HG03066 (cell line): ENCODE data around the gene PCDHB14.
"Not testable (repeated sequence)": the region's sequence is repeated elsewhere in the genome, so short reads cannot be mapped to it uniquely, and the experiment has no call there.

Experiments
- ATAC-seq: cut with Tn5 transposase; IDR thresholded peaks from one replicate; pipeline ENCODE4 v1.9.1; 2021; ENCODE audit warnings: low read depth; ENCODE audit not compliant: unreplicated experiment

Gene PCDHB14

GRCh38 chr5:141208478-141208877 lies 14.7 kb upstream of the PCDHB14 start, which contains the start of gene PCDHB12:
Gene PCDHB12 (plus strand): TSS chr5:141208719. CDS start chr5:141208908, 189 bp downstream.
- ATAC-seq = no peak

- ATAC-seq = not testable (repeated sequence)
These were observed 12.9 kb upstream of the PCDHB14 start for GRCh38 chr5:141210281-141210680.

GRCh38 chr5:141210849-141211248 lies 12.3 kb upstream of the PCDHB14 start:
- not testable (repeated sequence) for ATAC-seq

GRCh38 chr5:141213656-141214339 lies 9.3 kb upstream of the PCDHB14 start, which contains the start of gene PCDHB13:
Gene PCDHB13 (plus strand): TSS chr5:141213919. CDS start chr5:141214124, 205 bp downstream.
- ATAC-seq = not testable (repeated sequence)

GRCh38 chr5:141214583-141214982 lies 8.6 kb upstream of the PCDHB14 start:
- ATAC-seq = not testable (repeated sequence)

- ATAC-seq = not testable (repeated sequence)
These were observed 7.6 kb upstream of the PCDHB14 start for GRCh38 chr5:141215504-141215903.

- not testable (repeated sequence) for ATAC-seq
These were observed 7.1 kb upstream of the PCDHB14 start for GRCh38 chr5:141216035-141216434.

GRCh38 chr5:141224844-141225243 lies 1.7 kb downstream of the PCDHB14 start:
- not testable (repeated sequence) for ATAC-seq

GRCh38 chr5:141225421-141225820 lies 2.3 kb downstream of the PCDHB14 start:
- not testable (repeated sequence) for ATAC-seq

- no peak for ATAC-seq
These were observed 11.0 kb downstream of the PCDHB14 start for GRCh38 chr5:141234109-141234667.

GRCh38 chr5:141235922-141236321 lies 12.8 kb downstream of the PCDHB14 start:
- not testable (repeated sequence) for ATAC-seq

- no peak for ATAC-seq
These were observed 13.6 kb downstream of the PCDHB14 start for GRCh38 chr5:141236516-141237313.

- no peak for ATAC-seq
These were observed 18.4 kb downstream of the PCDHB14 start for GRCh38 chr5:141241496-141241895.

GRCh38 chr5:141245250-141245717 lies 22.1 kb downstream of the PCDHB14 start, which contains the start of gene PCDHB15:
Gene PCDHB15 (plus strand): TSS chr5:141245395. CDS start chr5:141245579, 184 bp downstream.
- no peak for ATAC-seq

GRCh38 chr5:141246971-141247370 lies 23.8 kb downstream of the PCDHB14 start:
- ATAC-seq = not testable (repeated sequence)

- not testable (repeated sequence) for ATAC-seq
These were observed 24.3 kb downstream of the PCDHB14 start for GRCh38 chr5:141247434-141247833.

- no peak for ATAC-seq
These were observed 27.4 kb downstream of the PCDHB14 start for GRCh38 chr5:141250576-141250975.

GRCh38 chr5:141258464-141258863 lies 35.3 kb downstream of the PCDHB14 start:
- no peak for ATAC-seq

- no peak for ATAC-seq
These were observed 35.8 kb downstream of the PCDHB14 start for GRCh38 chr5:141258948-141259347.

GRCh38 chr5:141260458-141261237 lies 37.5 kb downstream of the PCDHB14 start:
- ATAC-seq = no peak
